ENCODE measurements around the gene THRSP. TPM values are rescaled to one million over a fixed set of nuclear protein-coding genes. Genes with fewer than 3 reads are reported as not detected.

The THRSP gene
- total RNA-seq, 1 donor from 2014 or later: not detected

GRCh38 chr11:78078218-78079167, 14.8 kb downstream of the THRSP start:
- no peaks in the 10 kb centered on the region for H3K9me3 Mint-ChIP-seq
- H3K4me3 Mint-ChIP-seq: peak overlapping the region; percentile 96
- no peak for DNase-seq (ENCODE audit: extremely low spot score, unreplicated experiment)
- peaks cover 22% of the 10 kb centered on the region for H3K4me1 Mint-ChIP-seq (ENCODE audit: unreplicated experiment)
- H3K36me3 Mint-ChIP-seq: peaks cover 16% of the 10 kb centered on the region
- peak overlapping the region; percentile 89 for H3K27ac Mint-ChIP-seq
- TF ChIP-seq, protein P1, sequence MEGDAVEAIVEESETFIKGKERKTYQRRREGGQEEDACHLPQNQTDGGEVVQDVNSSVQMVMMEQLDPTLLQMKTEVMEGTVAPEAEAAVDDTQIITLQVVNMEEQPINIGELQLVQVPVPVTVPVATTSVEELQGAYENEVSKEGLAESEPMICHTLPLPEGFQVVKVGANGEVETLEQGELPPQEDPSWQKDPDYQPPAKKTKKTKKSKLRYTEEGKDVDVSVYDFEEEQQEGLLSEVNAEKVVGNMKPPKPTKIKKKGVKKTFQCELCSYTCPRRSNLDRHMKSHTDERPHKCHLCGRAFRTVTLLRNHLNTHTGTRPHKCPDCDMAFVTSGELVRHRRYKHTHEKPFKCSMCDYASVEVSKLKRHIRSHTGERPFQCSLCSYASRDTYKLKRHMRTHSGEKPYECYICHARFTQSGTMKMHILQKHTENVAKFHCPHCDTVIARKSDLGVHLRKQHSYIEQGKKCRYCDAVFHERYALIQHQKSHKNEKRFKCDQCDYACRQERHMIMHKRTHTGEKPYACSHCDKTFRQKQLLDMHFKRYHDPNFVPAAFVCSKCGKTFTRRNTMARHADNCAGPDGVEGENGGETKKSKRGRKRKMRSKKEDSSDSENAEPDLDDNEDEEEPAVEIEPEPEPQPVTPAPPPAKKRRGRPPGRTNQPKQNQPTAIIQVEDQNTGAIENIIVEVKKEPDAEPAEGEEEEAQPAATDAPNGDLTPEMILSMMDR (conservative IDR thresholded peaks at IDR 0.05): no peak
- H3K27me3 Mint-ChIP-seq: peaks cover 3% of the 10 kb centered on the region

GRCh38 chr11:78079232-78080083, 15.8 kb downstream of the THRSP start, which contains the start of gene NDUFC2:
NDUFC2 (minus strand) TSS chr11:78079862; CDS start chr11:78079744, 118 bp downstream.
- Mint-ChIP-seq H3K4me1 (ENCODE audit: unreplicated experiment) (peaks cover 22% of the 10 kb centered on the region), H3K4me3 (peak within 1 kb of the TSS; percentile 96), H3K27ac (peak within 1 kb of the TSS; percentile 89), H3K9me3 (no peaks in the 10 kb centered on the region), H3K36me3 (peaks cover 16% of the 10 kb centered on the region), H3K27me3 (peaks cover 3% of the 10 kb centered on the region)
- DNase-seq (ENCODE audit: extremely low spot score, unreplicated experiment): peak; percentile 84
- TF ChIP-seq, protein P1 (conservative IDR thresholded peaks at IDR 0.05): peak; percentile 31

DNA sequence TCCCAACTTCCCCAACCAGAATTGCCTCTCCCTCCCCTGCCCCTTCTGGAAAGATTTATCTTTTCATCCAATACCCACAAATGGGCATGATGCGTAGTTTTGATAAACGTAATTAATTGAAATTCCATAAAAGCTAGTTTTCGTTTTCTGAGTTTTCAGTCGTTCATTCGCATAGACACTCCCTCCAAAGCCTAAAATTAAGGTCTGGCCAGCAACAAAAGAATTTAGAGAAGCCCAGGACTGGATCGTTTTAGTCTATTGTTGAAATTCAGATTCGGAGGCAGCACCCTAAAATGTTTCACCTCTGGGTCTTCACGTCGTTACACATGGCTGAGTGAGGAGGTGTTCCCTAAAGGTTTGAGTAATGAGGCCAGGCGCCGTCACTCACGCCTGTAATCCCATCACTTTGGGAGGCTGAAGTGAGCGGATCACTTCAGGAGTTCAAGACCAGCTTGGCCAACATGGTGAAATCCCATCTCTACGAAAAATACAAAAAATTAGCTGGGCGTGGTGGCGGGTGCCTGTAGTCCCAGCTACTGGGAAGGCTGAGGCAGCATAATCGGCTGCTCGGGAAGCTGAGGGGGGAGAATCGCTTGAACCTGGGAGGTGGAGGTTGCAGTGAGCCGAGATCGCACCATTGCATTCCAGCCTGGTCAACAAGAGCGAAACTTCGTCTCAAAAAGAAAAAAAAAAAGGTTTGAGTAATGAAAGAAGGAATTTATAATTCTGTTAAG, 16.6 kb downstream of the THRSP start:
- H3K4me1 Mint-ChIP-seq (ENCODE audit: unreplicated experiment): peaks cover 16% of the 10 kb centered on the region
- no peak for DNase-seq (ENCODE audit: extremely low spot score, unreplicated experiment)
- H3K9me3 Mint-ChIP-seq: no peaks in the 10 kb centered on the region
- TF ChIP-seq, protein P1 (conservative IDR thresholded peaks at IDR 0.05): no peak
- H3K4me3 Mint-ChIP-seq: peak overlapping the region; percentile 96
- peaks cover 10% of the 10 kb centered on the region for H3K36me3 Mint-ChIP-seq
- H3K27ac Mint-ChIP-seq: peak overlapping the region; percentile 89
- H3K27me3 Mint-ChIP-seq: peaks cover 3% of the 10 kb centered on the region

DNA sequence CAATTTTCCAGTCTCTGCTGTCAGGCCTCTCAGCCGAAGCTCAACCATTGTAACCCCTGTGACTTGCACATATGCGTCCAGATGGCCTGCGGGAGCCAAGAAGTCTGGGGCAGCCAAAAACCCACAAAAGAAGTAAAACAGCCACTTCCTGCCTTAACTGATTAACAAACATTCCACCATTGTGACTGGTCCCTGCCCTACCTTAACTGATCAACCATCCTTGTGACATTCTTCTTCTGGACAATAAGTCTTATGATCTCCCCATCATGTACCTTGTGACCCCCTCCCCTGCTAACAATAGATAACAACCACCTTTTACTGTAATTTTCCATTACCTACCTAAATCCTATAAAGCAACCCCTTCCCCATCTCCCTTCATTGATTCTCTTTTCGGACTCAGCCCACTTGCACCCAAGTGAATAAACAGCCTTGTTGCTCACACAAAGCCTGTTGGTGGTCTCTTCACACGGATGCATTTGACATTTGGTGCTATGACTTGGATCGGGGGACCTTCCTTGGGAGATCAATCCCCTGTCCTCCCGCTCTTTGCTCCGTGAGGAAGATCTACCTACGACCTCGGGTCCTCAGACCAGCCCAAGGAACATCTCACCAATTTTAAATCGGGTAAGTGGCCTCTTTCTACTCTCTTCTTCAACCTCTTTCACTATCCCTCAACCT, 17.3 kb downstream of the THRSP start:
- TF ChIP-seq, protein P1 (conservative IDR thresholded peaks at IDR 0.05): no peak
- Mint-ChIP-seq H3K27ac (peak overlapping the region; percentile 39), H3K4me1 (ENCODE audit: unreplicated experiment) (peaks cover 16% of the 10 kb centered on the region), H3K9me3 (no peaks in the 10 kb centered on the region), H3K36me3 (peaks cover 10% of the 10 kb centered on the region), H3K4me3 (peak overlapping the region; percentile 67), H3K27me3 (peaks cover 3% of the 10 kb centered on the region)
- DNase-seq (ENCODE audit: extremely low spot score, unreplicated experiment): no peak

All from type B pancreatic cell (in vitro differentiated cells).